HEK293 (cell line): ENCODE results near the gene DRG1.
A peak's percentile ranks its signal among the peaks of the same experiment; 100 is the strongest.

Experiments
- GLIS2 ChIP-seq: fragments of 450-650 bp; formaldehyde crosslinking; IDR thresholded peaks from 2 replicates; pipeline ENCODE4 v1.5.1; 2016; ENCODE audit warnings: missing biosample characterization, missing genetic modification characterization
- IKZF3 ChIP-seq: fragments of 450-650 bp; IDR thresholded peaks from 2 replicates; pipeline ENCODE4 v1.5.0; 2018; ENCODE audit warnings: missing biosample characterization, mild to moderate bottlenecking, missing genetic modification characterization, moderate library complexity
- SALL2 ChIP-seq: fragments of 450-650 bp; formaldehyde crosslinking; IDR thresholded peaks from 2 replicates; pipeline ENCODE4 v1.5.0; 2017; ENCODE audit warnings: missing biosample characterization, mild to moderate bottlenecking, missing genetic modification characterization, borderline replicate concordance
- TCF7L2 ChIP-seq: IDR thresholded peaks from 2 replicates; pipeline ENCODE4 v1.6.1; 2011; ENCODE audit warnings: low read depth, mild to moderate bottlenecking, inconsistent platforms, low read length, moderate library complexity, borderline replicate concordance
- ZBTB20 ChIP-seq: fragments of 450-650 bp; formaldehyde crosslinking; IDR thresholded peaks from 2 replicates; pipeline ENCODE4 v1.5.1; 2016; ENCODE audit warnings: missing biosample characterization, missing genetic modification characterization
- ZBTB48 ChIP-seq: fragments of 450-650 bp; formaldehyde crosslinking; IDR thresholded peaks from 2 replicates; pipeline ENCODE4 v1.5.1; 2016; ENCODE audit warnings: missing biosample characterization, missing genetic modification characterization
- ZNF10 ChIP-seq: fragments of 450-650 bp; formaldehyde crosslinking; IDR thresholded peaks from 2 replicates; pipeline ENCODE4 v1.5.1; 2017; ENCODE audit warnings: missing biosample characterization, missing genetic modification characterization
- ZNF16 ChIP-seq: fragments of 450-650 bp; formaldehyde crosslinking; IDR thresholded peaks from 2 replicates; pipeline ENCODE4 v1.5.1; 2016; ENCODE audit warnings: low read depth, missing biosample characterization, missing genetic modification characterization
- ZNF175 ChIP-seq: fragments of 450-650 bp; formaldehyde crosslinking; IDR thresholded peaks from 2 replicates; pipeline ENCODE4 v1.5.1; 2016; ENCODE audit warnings: missing biosample characterization, missing genetic modification characterization
- ZNF202 ChIP-seq: fragments of 450-650 bp; formaldehyde crosslinking; IDR thresholded peaks from 2 replicates; pipeline ENCODE4 v1.5.1; 2016; ENCODE audit warnings: missing biosample characterization, missing genetic modification characterization, borderline replicate concordance
- ZNF211 ChIP-seq: fragments of 450-650 bp; formaldehyde crosslinking; IDR thresholded peaks from 2 replicates; pipeline ENCODE4 v1.5.1; 2016; ENCODE audit warnings: low read depth, missing biosample characterization, missing genetic modification characterization
- ZNF341 ChIP-seq: fragments of 450-650 bp; formaldehyde crosslinking; IDR thresholded peaks from 2 replicates; pipeline ENCODE4; 2016; ENCODE audit warnings: low read depth, missing biosample characterization, missing genetic modification characterization
- ZNF501 ChIP-seq: fragments of 450-650 bp; formaldehyde crosslinking; IDR thresholded peaks from 2 replicates; pipeline ENCODE4 v1.5.1; 2016; ENCODE audit warnings: missing biosample characterization, missing genetic modification characterization
- ZNF510 ChIP-seq: fragments of 450-650 bp; formaldehyde crosslinking; IDR thresholded peaks from 2 replicates; pipeline ENCODE4 v1.5.1; 2018; ENCODE audit warnings: mild to moderate bottlenecking, missing genetic modification characterization, missing biosample characterization; ENCODE audit not compliant: insufficient replicate concordance
- ZNF544 ChIP-seq: fragments of 450-650 bp; formaldehyde crosslinking; IDR thresholded peaks from 2 replicates; pipeline ENCODE4 v1.5.0; 2017; ENCODE audit warnings: missing biosample characterization, missing genetic modification characterization
- ZNF596 ChIP-seq: fragments of 450-650 bp; IDR thresholded peaks from 2 replicates; pipeline ENCODE4 v1.5.0; 2018; ENCODE audit warnings: missing biosample characterization, mild to moderate bottlenecking, missing genetic modification characterization, moderate library complexity
- ZNF624 ChIP-seq: fragments of 450-650 bp; formaldehyde crosslinking; IDR thresholded peaks from 2 replicates; pipeline ENCODE4 v1.5.1; 2017; ENCODE audit warnings: missing biosample characterization, missing genetic modification characterization
- ZNF658 ChIP-seq: fragments of 450-650 bp; formaldehyde crosslinking; IDR thresholded peaks from 2 replicates; pipeline ENCODE4; 2016; ENCODE audit warnings: missing biosample characterization, missing genetic modification characterization
- ZNF664 ChIP-seq: fragments of 450-650 bp; formaldehyde crosslinking; IDR thresholded peaks from 2 replicates; pipeline ENCODE4 v1.5.1; 2016; ENCODE audit warnings: missing biosample characterization, missing genetic modification characterization
- ZNF670 ChIP-seq: fragments of 450-650 bp; formaldehyde crosslinking; IDR thresholded peaks from 2 replicates; pipeline ENCODE4 v1.5.1; 2016; ENCODE audit warnings: missing biosample characterization, missing genetic modification characterization, low read depth
- ZNF707 ChIP-seq: fragments of 450-650 bp; formaldehyde crosslinking; IDR thresholded peaks from 2 replicates; pipeline ENCODE4 v1.5.1; 2016; ENCODE audit warnings: missing biosample characterization, missing genetic modification characterization
- ZNF777 ChIP-seq: fragments of 450-650 bp; formaldehyde crosslinking; IDR thresholded peaks from 2 replicates; pipeline ENCODE4 v1.5.1; 2017; ENCODE audit warnings: missing biosample characterization, missing genetic modification characterization, borderline replicate concordance
- TF ChIP-seq, protein P1 (sequence below): fragments of 450-650 bp; formaldehyde crosslinking; IDR thresholded peaks from 2 replicates; pipeline ENCODE4 v1.5.1; 2017; ENCODE audit warnings: missing biosample characterization, missing genetic modification characterization
- TF ChIP-seq, protein P2 (sequence below): fragments of 450-650 bp; formaldehyde crosslinking; IDR thresholded peaks from 2 replicates; pipeline ENCODE4 v1.5.1; 2016; ENCODE audit warnings: missing biosample characterization, missing genetic modification characterization, low read depth
- TF ChIP-seq, protein P3 (sequence below): fragments of 450-650 bp; formaldehyde crosslinking; IDR thresholded peaks from 2 replicates; pipeline ENCODE4 v1.5.1; 2016; ENCODE audit warnings: missing biosample characterization, missing genetic modification characterization
- TF ChIP-seq, protein P4 (sequence below): fragments of 450-650 bp; IDR thresholded peaks from 2 replicates; pipeline ENCODE4 v1.5.1; 2018; ENCODE audit warnings: missing biosample characterization, mild to moderate bottlenecking, missing genetic modification characterization
- TF ChIP-seq, protein P5 (sequence below): fragments of 450-650 bp; formaldehyde crosslinking; IDR thresholded peaks from 2 replicates; pipeline ENCODE4 v1.5.1; 2016; ENCODE audit warnings: missing biosample characterization, missing genetic modification characterization
- TF ChIP-seq, protein P6 (sequence below): fragments of 450-650 bp; formaldehyde crosslinking; IDR thresholded peaks from 2 replicates; pipeline ENCODE4 v1.5.1; 2016; ENCODE audit warnings: missing biosample characterization, missing genetic modification characterization

The DRG1 gene

DNA sequence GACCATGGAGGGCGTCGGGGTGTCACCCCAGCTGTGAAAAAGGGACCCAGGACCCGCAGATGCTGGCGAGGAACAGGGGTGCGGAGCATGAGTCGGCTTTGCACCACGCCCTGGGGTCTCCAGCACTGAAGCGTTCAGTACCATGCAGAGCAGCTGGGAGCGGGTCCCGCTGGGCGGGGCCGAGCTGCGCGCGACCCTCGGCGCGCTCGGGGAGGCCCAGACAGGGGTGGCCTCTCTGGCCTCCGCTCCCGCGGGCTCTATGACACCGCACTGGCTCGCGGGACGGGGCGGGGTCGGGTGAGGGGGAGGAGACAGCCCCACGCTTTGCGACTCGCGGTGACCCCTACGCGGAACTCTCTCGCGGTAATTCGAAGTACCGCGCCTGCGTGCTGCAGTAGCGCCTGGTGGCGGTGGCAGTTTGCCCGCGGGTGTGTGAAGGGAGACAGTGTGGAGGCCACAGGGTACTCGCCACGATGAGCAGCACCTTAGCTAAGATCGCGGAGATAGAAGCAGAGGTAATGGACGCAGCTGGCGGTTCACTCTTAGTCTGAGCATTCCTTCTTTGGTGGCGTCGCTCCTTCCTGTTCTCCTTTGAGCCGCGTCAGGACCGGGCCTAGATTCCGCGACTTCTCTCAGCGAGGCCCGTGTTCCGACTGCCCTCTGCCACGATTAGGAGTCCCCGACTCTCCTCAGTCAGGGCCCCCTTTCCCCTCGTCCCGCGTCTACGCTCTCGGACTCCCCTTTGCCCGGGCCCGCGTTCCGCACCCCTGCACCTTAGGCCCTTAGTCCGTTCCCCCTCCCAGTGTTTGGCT, at the start of gene DRG1 (continued):
- TF ChIP-seq, protein P1, sequence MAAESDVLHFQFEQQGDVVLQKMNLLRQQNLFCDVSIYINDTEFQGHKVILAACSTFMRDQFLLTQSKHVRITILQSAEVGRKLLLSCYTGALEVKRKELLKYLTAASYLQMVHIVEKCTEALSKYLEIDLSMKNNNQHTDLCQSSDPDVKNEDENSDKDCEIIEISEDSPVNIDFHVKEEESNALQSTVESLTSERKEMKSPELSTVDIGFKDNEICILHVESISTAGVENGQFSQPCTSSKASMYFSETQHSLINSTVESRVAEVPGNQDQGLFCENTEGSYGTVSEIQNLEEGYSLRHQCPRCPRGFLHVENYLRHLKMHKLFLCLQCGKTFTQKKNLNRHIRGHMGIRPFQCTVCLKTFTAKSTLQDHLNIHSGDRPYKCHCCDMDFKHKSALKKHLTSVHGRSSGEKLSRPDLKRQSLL = peak; percentile 98
- no peak for TF ChIP-seq ZNF341 (tag by site-specific recombination)
- peak; percentile 37; the same call in 1 of the 2 replicates for TF ChIP-seq ZBTB20 (tag by site-specific recombination)
- TF ChIP-seq, protein P2, sequence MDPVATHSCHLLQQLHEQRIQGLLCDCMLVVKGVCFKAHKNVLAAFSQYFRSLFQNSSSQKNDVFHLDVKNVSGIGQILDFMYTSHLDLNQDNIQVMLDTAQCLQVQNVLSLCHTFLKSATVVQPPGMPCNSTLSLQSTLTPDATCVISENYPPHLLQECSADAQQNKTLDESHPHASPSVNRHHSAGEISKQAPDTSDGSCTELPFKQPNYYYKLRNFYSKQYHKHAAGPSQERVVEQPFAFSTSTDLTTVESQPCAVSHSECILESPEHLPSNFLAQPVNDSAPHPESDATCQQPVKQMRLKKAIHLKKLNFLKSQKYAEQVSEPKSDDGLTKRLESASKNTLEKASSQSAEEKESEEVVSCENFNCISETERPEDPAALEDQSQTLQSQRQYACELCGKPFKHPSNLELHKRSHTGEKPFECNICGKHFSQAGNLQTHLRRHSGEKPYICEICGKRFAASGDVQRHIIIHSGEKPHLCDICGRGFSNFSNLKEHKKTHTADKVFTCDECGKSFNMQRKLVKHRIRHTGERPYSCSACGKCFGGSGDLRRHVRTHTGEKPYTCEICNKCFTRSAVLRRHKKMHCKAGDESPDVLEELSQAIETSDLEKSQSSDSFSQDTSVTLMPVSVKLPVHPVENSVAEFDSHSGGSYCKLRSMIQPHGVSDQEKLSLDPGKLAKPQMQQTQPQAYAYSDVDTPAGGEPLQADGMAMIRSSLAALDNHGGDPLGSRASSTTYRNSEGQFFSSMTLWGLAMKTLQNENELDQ (tag by site-specific recombination) = no peak
- TF ChIP-seq ZNF707 (tag by site-specific recombination) = no peak
- TF ChIP-seq, protein P3, sequence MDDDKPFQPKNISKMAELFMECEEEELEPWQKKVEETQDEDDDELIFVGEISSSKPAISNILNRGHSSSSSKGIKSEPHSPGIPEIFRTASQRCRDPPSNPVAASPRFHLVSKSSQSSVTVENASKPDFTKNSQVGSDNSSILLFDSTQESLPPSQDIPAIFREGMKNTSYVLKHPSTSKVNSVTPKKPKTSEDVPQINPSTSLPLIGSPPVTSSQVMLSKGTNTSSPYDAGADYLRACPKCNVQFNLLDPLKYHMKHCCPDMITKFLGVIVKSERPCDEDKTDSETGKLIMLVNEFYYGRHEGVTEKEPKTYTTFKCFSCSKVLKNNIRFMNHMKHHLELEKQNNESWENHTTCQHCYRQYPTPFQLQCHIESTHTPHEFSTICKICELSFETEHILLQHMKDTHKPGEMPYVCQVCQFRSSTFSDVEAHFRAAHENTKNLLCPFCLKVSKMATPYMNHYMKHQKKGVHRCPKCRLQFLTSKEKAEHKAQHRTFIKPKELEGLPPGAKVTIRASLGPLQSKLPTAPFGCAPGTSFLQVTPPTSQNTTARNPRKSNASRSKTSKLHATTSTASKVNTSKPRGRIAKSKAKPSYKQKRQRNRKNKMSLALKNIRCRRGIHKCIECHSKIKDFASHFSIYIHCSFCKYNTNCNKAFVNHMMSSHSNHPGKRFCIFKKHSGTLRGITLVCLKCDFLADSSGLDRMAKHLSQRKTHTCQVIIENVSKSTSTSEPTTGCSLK (tag by site-specific recombination) = no peak
- TF ChIP-seq ZNF670 = no peak
- TF ChIP-seq ZNF510 (tag by site-specific recombination) = no peak
- TF ChIP-seq ZNF211 (tag by site-specific recombination) = no peak
- no peak for TF ChIP-seq IKZF3 (tag by site-specific recombination)
- TF ChIP-seq, protein P4, sequence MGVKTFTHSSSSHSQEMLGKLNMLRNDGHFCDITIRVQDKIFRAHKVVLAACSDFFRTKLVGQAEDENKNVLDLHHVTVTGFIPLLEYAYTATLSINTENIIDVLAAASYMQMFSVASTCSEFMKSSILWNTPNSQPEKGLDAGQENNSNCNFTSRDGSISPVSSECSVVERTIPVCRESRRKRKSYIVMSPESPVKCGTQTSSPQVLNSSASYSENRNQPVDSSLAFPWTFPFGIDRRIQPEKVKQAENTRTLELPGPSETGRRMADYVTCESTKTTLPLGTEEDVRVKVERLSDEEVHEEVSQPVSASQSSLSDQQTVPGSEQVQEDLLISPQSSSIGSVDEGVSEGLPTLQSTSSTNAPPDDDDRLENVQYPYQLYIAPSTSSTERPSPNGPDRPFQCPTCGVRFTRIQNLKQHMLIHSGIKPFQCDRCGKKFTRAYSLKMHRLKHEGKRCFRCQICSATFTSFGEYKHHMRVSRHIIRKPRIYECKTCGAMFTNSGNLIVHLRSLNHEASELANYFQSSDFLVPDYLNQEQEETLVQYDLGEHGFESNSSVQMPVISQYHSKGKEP (tag by site-specific recombination) = no peak
- peak; percentile 70 for TF ChIP-seq ZNF501
- TF ChIP-seq ZNF596 (tag by site-specific recombination) = no peak
- no peak; the same call in none of the 2 replicates for TF ChIP-seq ZBTB48 (tag by site-specific recombination)
- TF ChIP-seq ZNF10 (tag by site-specific recombination) = no peak
- TF ChIP-seq ZNF664 = peak; percentile 3; the same call in 1 of the 2 replicates
- TF ChIP-seq, protein P5, sequence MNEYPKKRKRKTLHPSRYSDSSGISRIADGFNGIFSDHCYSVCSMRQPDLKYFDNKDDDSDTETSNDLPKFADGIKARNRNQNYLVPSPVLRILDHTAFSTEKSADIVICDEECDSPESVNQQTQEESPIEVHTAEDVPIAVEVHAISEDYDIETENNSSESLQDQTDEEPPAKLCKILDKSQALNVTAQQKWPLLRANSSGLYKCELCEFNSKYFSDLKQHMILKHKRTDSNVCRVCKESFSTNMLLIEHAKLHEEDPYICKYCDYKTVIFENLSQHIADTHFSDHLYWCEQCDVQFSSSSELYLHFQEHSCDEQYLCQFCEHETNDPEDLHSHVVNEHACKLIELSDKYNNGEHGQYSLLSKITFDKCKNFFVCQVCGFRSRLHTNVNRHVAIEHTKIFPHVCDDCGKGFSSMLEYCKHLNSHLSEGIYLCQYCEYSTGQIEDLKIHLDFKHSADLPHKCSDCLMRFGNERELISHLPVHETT (tag by site-specific recombination) = no peak
- no peak for TF ChIP-seq ZNF202 (tag by site-specific recombination)
- TF ChIP-seq ZNF175 (tag by site-specific recombination) = no peak
- TF ChIP-seq GLIS2 (tag by site-specific recombination) = peak; percentile 100
- TF ChIP-seq ZNF624 = no peak
- no peak for TF ChIP-seq SALL2 (tag by site-specific recombination)
- no peak for TF ChIP-seq ZNF777 (tag by site-specific recombination)
- TF ChIP-seq ZNF544 (tag by site-specific recombination) = no peak
- no peak for TF ChIP-seq ZNF658 (tag by site-specific recombination)
- TF ChIP-seq, protein P6, sequence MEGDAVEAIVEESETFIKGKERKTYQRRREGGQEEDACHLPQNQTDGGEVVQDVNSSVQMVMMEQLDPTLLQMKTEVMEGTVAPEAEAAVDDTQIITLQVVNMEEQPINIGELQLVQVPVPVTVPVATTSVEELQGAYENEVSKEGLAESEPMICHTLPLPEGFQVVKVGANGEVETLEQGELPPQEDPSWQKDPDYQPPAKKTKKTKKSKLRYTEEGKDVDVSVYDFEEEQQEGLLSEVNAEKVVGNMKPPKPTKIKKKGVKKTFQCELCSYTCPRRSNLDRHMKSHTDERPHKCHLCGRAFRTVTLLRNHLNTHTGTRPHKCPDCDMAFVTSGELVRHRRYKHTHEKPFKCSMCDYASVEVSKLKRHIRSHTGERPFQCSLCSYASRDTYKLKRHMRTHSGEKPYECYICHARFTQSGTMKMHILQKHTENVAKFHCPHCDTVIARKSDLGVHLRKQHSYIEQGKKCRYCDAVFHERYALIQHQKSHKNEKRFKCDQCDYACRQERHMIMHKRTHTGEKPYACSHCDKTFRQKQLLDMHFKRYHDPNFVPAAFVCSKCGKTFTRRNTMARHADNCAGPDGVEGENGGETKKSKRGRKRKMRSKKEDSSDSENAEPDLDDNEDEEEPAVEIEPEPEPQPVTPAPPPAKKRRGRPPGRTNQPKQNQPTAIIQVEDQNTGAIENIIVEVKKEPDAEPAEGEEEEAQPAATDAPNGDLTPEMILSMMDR = peak; percentile 40
- TF ChIP-seq ZNF16 = no peak
- TF ChIP-seq TCF7L2 = no peak
